Heart right ventricle (tissue), 16 donors: ENCODE data around the gene GDF9. TPM values are rescaled to one million over a fixed set of nuclear protein-coding genes. Genes with fewer than 3 reads are reported as not detected.

Experiments used
- ATAC-seq, 8 donors: fragments of 200-7000 bp; cut with Tn5 transposase; one replicate each; pipeline ENCODE4 v1.9.1; 2020; ENCODE audit warnings: mild to moderate bottlenecking in 8 of 8, moderate library complexity in 8 of 8, moderate number of reproducible peaks in 1 of 8
- DNase-seq, 2 donors: peaks; one replicate each; pipeline ENCODE4 v3.0.0-alpha.2; 2020
- H3K27ac ChIP-seq, 10 donors: fragments of 200-600 bp; sonication (generic) in 2 of 10; one replicate each; pipeline versions ENCODE4 v1.5.0 to v1.8.0; 2020 to 2022; ENCODE audit warnings: mild to moderate bottlenecking in 3 of 10
- H3K27me3 ChIP-seq, 7 donors: fragments of 200-600 bp; one replicate each; pipeline ENCODE4 v1.8.0; 2021 to 2022; ENCODE audit warnings: mild to moderate bottlenecking in 2 of 7
- H3K36me3 ChIP-seq, 9 donors: fragments of 200-600 bp; sonication (generic) in 1 of 9; one replicate each; pipeline versions ENCODE4 v1.5.0 to v1.8.0; 2020 to 2022; ENCODE audit warnings: mild to moderate bottlenecking in 2 of 9
- H3K4me1 ChIP-seq, 9 donors: fragments of 200-600 bp; sonication (generic) in 1 of 9; one replicate each; pipeline versions ENCODE4 v1.5.0 to v1.8.0; 2020 to 2022; ENCODE audit warnings: mild to moderate bottlenecking in 4 of 9
- H3K4me3 ChIP-seq, 10 donors: fragments of 200-600 bp; sonication (generic) in 2 of 10; one replicate each; pipeline versions ENCODE4 v1.5.0 to v1.8.0; 2020 to 2022; ENCODE audit warnings: mild to moderate bottlenecking in 7 of 10, moderate library complexity in 2 of 10
- H3K9me3 ChIP-seq, 11 donors: fragments of 200-600 bp in 10 of 11; sonication (generic) in 2 of 11; one replicate each; pipeline versions ENCODE4 v1.5.0 to v1.8.0; 2013 to 2022; ENCODE audit warnings: mild to moderate bottlenecking in 2 of 11, control low read depth in 1 of 11, moderate library complexity in 1 of 11
- WGBS, 2 donors: extraction: QIAGEN DNeasy Blood & Tissue Kit; methylation state at CpG; one replicate each; pipeline ENCODE4 v1.1.7; 2013; ENCODE audit warnings: inconsistent platforms in 1 of 2; 5-methylcytosine and 5-hydroxymethylcytosine counted together
- intact Hi-C, 10 donors: fragments of 100-400 bp; cut with DNase I; formaldehyde crosslinking; loops; one replicate each; pipeline versions ENCODE4 v1.11.1 to v1.14.2; 2022
- polyA plus RNA-seq, 2 donors: library from polyadenylated mRNA; stranded (reverse); fragments of 200-250 nt; gene quantifications; one replicate each; pipeline ENCODE4 v1.2.3, GENCODE V29; 2013
- total RNA-seq, 10 donors: library from RNA; stranded (reverse); fragmentation: NEBNext Ultra II Directional in 3 of 10; extraction: Animal tissue kit (Norgen Biotek cat#: 25700) in 3 of 10; gene quantifications; one replicate each; pipeline versions ENCODE4 v1.2.1 to v1.2.4, GENCODE V29; 2021 to 2023
- TF ChIP-seq, protein P1 (sequence below), 9 donors: fragments of 200-600 bp; sonication (generic) in 2 of 9; IDR thresholded peaks; one replicate each; pipeline versions ENCODE4 v1.5.0 to v1.8.0; 2021 to 2022; ENCODE audit warnings: antibody characterized with exemption in 9 of 9, mild to moderate bottlenecking in 5 of 9, moderate library complexity in 1 of 9
- donor health status: Arrhythmogenic right ventricular cardiomyopathy.
- donor health status: ischemic (EF 13 %, LVEDD 7.1; RV severe dilation, severe dysfunction).
- donor health status: healthy with polysubstance abuse.
- donor health status: DM: no; HTN: yes; CAD: no.
- donor health status: DM: no; HTN: no; CAD: no.
- donor health status: ischemic (EF 25% LVEDD 6.9; RV normal size, moderate dysfunction).
- donor health status: ischemic (EF 25% LVEDD 5.7; RV mildly dilated, moderate dysfunction).
- donor health status: healthy.
- donor health status: DM: yes; HTN: yes; CAD: no.
- donor health status: Ischemic cardiomyopathy.
- donor health status: ischemic (EF 35%, LVEDD 5.7; RV mildly dilated, moderate dysfunction).
- donor health status: nonischemic (EF 11% LVEDD 7.7; RV severe dilation, severe dysfunction).
- donor health status: DM: yes; HTN: yes; CAD: no.
- donor health status: PGD.
- donor health status: ischemic (EF 29% LVEDD 5.4; RV normal size, mild dysfunction).
- donor health status: nonischemic (EF 23%, LVEDD 6.1; RV moderate dilation, normal function).

GDF9 gene
- total and polyA plus RNA-seq, 12 donors, result 0.10 to 0.82 (median 0.32) TPM; not detected in 1

GRCh38 chr5:132896685-132897084 is 30.4 kb upstream of the GDF9 start:
- DNase-seq (no peak), ATAC-seq (peak in 3 of 8 donors; percentile 8 to 40 (median 33))
- TF ChIP-seq, protein P1, sequence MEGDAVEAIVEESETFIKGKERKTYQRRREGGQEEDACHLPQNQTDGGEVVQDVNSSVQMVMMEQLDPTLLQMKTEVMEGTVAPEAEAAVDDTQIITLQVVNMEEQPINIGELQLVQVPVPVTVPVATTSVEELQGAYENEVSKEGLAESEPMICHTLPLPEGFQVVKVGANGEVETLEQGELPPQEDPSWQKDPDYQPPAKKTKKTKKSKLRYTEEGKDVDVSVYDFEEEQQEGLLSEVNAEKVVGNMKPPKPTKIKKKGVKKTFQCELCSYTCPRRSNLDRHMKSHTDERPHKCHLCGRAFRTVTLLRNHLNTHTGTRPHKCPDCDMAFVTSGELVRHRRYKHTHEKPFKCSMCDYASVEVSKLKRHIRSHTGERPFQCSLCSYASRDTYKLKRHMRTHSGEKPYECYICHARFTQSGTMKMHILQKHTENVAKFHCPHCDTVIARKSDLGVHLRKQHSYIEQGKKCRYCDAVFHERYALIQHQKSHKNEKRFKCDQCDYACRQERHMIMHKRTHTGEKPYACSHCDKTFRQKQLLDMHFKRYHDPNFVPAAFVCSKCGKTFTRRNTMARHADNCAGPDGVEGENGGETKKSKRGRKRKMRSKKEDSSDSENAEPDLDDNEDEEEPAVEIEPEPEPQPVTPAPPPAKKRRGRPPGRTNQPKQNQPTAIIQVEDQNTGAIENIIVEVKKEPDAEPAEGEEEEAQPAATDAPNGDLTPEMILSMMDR (IDR thresholded peaks at IDR 0.05), result no peak
- Histone ChIP-seq H3K27me3 (no peaks in the 10 kb centered on the region), H3K9me3 (no peaks in the 10 kb centered on the region), H3K4me3 (no peak overlapping the region), H3K4me1 (peaks cover 0 to 29% (median 12%) of the 10 kb centered on the region in 9 donors), H3K36me3 (peaks cover 0 to 100% (median 56%) of the 10 kb centered on the region in 9 donors), H3K27ac (peak overlapping the region in 2 of 10 donors; percentile 57 to 63)
- intact Hi-C loops, result no loop called here
- 85 to 90% methylated on average over 7 of the region's 7 CpGs for WGBS, 2 donors

- TF ChIP-seq, protein P1 (IDR thresholded peaks at IDR 0.05), result no peak
- WGBS, 2 donors, result 65 to 66% methylated on average over 4 of the region's 4 CpGs
- Histone ChIP-seq H3K27ac (peak overlapping the region in 7 of 10 donors; percentile 14 to 63 (median 32)), H3K27me3 (no peaks in the 10 kb centered on the region), H3K4me3 (no peak overlapping the region), H3K9me3 (no peaks in the 10 kb centered on the region), H3K4me1 (peaks cover 0 to 29% (median 12%) of the 10 kb centered on the region in 9 donors), H3K36me3 (peaks cover 0 to 100% (median 58%) of the 10 kb centered on the region in 9 donors)
- DNase-seq, result no peak
- ATAC-seq, result peak in 7 of 8 donors; percentile 29 to 79 (median 53)
- intact Hi-C loops, result no loop called here
Observed at GRCh38 chr5:132895719-132896305, 29.5 kb upstream of the GDF9 start.

DNA sequence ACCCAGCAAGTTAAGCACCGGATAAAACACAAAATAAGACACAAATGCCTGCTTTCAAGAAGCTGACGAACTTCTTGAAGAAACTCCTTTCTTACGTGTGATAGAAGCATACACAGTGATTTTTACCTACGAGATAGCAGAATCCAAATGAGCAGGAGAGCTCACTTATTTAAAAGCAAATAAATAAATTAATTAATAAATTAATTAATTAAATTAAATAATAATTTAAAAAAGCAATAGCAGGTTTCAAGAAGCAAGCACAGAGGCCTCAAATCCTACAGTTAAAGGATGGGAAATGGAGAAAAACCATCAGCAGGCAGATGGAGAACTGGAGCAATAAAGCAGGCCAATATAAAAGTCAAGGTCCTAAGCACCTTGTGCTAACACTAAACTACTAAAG is 24.5 kb upstream of the GDF9 start:
- TF ChIP-seq, protein P1 (IDR thresholded peaks at IDR 0.05), result no peak
- no peaks in the 10 kb centered on the region for H3K27me3 ChIP-seq
- no peak for ATAC-seq
- 93 to 96% methylated on average over 4 of the region's 4 CpGs for WGBS, 2 donors
- intact Hi-C loops, result no loop called here
- no peak overlapping the region for H3K27ac ChIP-seq
- peaks cover 0 to 100% (median 81%) of the 10 kb centered on the region in 9 donors for H3K36me3 ChIP-seq
- DNase-seq, result no peak
- H3K4me3 ChIP-seq, result no peak overlapping the region
- H3K9me3 ChIP-seq, result no peaks in the 10 kb centered on the region
- H3K4me1 ChIP-seq, result peaks cover 0 to 19% (median 5%) of the 10 kb centered on the region in 9 donors

- DNase-seq (no peak), ATAC-seq (no peak)
- Histone ChIP-seq H3K36me3 (peaks cover 0 to 100% (median 80%) of the 10 kb centered on the region in 9 donors), H3K27me3 (no peaks in the 10 kb centered on the region), H3K4me1 (peaks cover 0 to 8% (median 0%) of the 10 kb centered on the region in 9 donors), H3K4me3 (no peak overlapping the region), H3K27ac (no peak overlapping the region), H3K9me3 (no peaks in the 10 kb centered on the region)
- intact Hi-C loops, result loop anchor here in 2 of 10 donors (5.0 to 10.0 kb wide), 3 partner anchors 135 to 505 kb away; no protein-coding TSS in a partner anchor
- TF ChIP-seq, protein P1 (IDR thresholded peaks at IDR 0.05), result no peak
Observed at GRCh38 chr5:132889501-132889900, 23.2 kb upstream of the GDF9 start.
